ENCODE data around the gene SHKBP1. TPM values are rescaled to one million over a fixed set of nuclear protein-coding genes. Genes with fewer than 3 reads are reported as not detected.

SHKBP1 gene
- total and polyA plus RNA-seq, 9 of the 15 experiments (the other 6 are each of a cell fraction or from before 2014, with no cell fraction given): 1.2 to 58.1 (median 22.3) TPM

DNA sequence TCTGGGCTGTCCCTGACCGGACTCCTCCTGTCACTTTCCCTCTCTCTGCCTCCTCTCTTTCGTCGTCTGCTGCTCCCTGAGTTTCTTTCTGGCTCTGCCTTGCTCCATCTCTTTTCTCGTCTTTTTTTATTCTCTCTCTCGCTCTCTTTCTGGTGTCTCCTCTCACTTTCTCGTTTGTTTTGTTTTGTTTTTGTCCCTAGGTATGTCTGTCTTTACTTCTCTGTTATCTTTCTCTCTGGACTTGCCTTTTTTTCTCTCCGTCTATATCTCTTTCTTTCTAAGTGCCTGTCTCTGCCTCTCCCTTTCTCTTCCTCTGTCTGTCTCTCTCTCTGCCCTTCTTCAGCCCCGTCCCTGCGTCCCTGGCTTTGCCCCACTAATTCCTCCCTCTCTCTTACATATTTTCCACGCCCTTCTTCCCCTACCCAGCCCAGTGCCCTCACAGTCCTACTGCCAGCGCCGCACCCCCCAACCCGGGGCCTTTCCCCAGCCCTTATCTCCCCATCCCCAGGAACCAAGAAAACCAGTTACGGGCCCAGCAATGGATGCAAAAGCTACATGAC lies 48.1 kb upstream of the SHKBP1 start (continued):
- TF ChIP-seq FOXK2 (conservative IDR thresholded peaks at IDR 0.05 in 1 of 2, IDR thresholded peaks at IDR 0.05 in 1 of 2; ENCODE audit: low read depth in 2 of 2) (0 out of 4 replicates have a peak, but pooled peaks of 1 of the 2 experiments have one; percentile 21), ATF7 (IDR thresholded peaks at IDR 0.05) (no peak), CCNT2 (IDR thresholded peaks at IDR 0.05; ENCODE audit: borderline replicate concordance, extremely low read depth, insufficient read length, low read depth, low read length) (no peak), BCL6 (CRISPR knock-in tag; IDR thresholded peaks at IDR 0.05) (no peak), ZFP1 (CRISPR knock-in tag; IDR thresholded peaks at IDR 0.05) (no peak), C11orf30 (IDR thresholded peaks at IDR 0.05; ENCODE audit: low read depth) (no peak), ZFP36 (IDR thresholded peaks at IDR 0.05; ENCODE audit: low read depth, low read length, partially characterized antibody) (no peak), ZNF668 (CRISPR knock-in tag; IDR thresholded peaks at IDR 0.05) (no peak), MAFF (IDR thresholded peaks at IDR 0.05; ENCODE audit: low read length) (no peak), PHF8 (IDR thresholded peaks at IDR 0.05; ENCODE audit: borderline replicate concordance, low read length) (no peak), ETS2 (tag; IDR thresholded peaks at IDR 0.05; ENCODE audit: borderline replicate concordance, poor library complexity, severe bottlenecking) (no peak), ZNF551 (CRISPR knock-in tag; IDR thresholded peaks at IDR 0.05) (no peak), MEF2A (IDR thresholded peaks at IDR 0.05; ENCODE audit: control insufficient read depth, low read depth, low read length) (no peak), ILK (tag; IDR thresholded peaks at IDR 0.05; ENCODE audit: borderline replicate concordance, low read depth) (no peak), ZNF395 (CRISPR knock-in tag; IDR thresholded peaks at IDR 0.05) (no peak), XRCC3 (IDR thresholded peaks at IDR 0.05) (no peak), TCF3 (CRISPR knock-in tag; IDR thresholded peaks at IDR 0.05) (no peak), ZNF253 (CRISPR knock-in tag; conservative IDR thresholded peaks at IDR 0.05) (no peak)
- TF ChIP-seq, protein P1, sequence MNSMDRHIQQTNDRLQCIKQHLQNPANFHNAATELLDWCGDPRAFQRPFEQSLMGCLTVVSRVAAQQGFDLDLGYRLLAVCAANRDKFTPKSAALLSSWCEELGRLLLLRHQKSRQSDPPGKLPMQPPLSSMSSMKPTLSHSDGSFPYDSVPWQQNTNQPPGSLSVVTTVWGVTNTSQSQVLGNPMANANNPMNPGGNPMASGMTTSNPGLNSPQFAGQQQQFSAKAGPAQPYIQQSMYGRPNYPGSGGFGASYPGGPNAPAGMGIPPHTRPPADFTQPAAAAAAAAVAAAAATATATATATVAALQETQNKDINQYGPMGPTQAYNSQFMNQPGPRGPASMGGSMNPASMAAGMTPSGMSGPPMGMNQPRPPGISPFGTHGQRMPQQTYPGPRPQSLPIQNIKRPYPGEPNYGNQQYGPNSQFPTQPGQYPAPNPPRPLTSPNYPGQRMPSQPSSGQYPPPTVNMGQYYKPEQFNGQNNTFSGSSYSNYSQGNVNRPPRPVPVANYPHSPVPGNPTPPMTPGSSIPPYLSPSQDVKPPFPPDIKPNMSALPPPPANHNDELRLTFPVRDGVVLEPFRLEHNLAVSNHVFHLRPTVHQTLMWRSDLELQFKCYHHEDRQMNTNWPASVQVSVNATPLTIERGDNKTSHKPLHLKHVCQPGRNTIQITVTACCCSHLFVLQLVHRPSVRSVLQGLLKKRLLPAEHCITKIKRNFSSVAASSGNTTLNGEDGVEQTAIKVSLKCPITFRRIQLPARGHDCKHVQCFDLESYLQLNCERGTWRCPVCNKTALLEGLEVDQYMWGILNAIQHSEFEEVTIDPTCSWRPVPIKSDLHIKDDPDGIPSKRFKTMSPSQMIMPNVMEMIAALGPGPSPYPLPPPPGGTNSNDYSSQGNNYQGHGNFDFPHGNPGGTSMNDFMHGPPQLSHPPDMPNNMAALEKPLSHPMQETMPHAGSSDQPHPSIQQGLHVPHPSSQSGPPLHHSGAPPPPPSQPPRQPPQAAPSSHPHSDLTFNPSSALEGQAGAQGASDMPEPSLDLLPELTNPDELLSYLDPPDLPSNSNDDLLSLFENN (IDR thresholded peaks at IDR 0.05; ENCODE audit: low read depth in 2 of 2, low read length in 2 of 2): no peak
- TF ChIP-seq, protein P2, sequence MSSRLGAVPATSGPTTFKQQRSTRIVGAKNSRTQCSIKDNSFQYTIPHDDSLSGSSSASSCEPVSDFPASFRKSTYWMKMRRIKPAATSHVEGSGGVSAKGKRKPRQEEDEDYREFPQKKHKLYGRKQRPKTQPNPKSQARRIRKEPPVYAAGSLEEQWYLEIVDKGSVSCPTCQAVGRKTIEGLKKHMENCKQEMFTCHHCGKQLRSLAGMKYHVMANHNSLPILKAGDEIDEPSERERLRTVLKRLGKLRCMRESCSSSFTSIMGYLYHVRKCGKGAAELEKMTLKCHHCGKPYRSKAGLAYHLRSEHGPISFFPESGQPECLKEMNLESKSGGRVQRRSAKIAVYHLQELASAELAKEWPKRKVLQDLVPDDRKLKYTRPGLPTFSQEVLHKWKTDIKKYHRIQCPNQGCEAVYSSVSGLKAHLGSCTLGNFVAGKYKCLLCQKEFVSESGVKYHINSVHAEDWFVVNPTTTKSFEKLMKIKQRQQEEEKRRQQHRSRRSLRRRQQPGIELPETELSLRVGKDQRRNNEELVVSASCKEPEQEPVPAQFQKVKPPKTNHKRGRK (tag; IDR thresholded peaks at IDR 0.05): peak; percentile 92
- TF ChIP-seq, protein P3, sequence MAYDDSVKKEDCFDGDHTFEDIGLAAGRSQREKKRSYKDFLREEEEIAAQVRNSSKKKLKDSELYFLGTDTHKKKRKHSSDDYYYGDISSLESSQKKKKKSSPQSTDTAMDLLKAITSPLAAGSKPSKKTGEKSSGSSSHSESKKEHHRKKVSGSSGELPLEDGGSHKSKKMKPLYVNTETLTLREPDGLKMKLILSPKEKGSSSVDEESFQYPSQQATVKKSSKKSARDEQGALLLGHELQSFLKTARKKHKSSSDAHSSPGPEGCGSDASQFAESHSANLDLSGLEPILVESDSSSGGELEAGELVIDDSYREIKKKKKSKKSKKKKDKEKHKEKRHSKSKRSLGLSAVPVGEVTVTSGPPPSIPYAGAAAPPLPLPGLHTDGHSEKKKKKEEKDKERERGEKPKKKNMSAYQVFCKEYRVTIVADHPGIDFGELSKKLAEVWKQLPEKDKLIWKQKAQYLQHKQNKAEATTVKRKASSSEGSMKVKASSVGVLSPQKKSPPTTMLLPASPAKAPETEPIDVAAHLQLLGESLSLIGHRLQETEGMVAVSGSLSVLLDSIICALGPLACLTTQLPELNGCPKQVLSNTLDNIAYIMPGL (CRISPR knock-in tag; IDR thresholded peaks at IDR 0.05): no peak

Data from K562 (cell line).